HAP-1 (cell line): ENCODE results near the gene LAMA5.
A peak's percentile ranks its signal among the peaks of the same experiment; 100 is the strongest.

Experiments
- DNase-seq, 2 experiments: peaks; one replicate each; pipeline ENCODE4 v3.0.0-alpha.2; 2016 to 2020; ENCODE audit warnings: low spot score in 2 of 2
- H3K27me3 ChIP-seq: fragments of 250-450 bp; sonication (Bioruptor Pico); 2 replicates; pipeline ENCODE4 v1.5.1; 2020; ENCODE audit warnings: low read depth, mild to moderate bottlenecking, moderate library complexity
- H3K36me3 ChIP-seq: fragments of 250-450 bp; sonication (Bioruptor Pico); replicated peaks from 2 replicates; pipeline ENCODE4 v1.5.1; 2020; ENCODE audit warnings: mild to moderate bottlenecking
- H3K4me1 ChIP-seq: fragments of 250-450 bp; sonication (Bioruptor Pico); 2 replicates; pipeline ENCODE4 v1.5.1; 2020; ENCODE audit warnings: mild to moderate bottlenecking
- H3K4me3 ChIP-seq: fragments of 250-450 bp; sonication (Bioruptor Pico); 2 replicates; pipeline ENCODE4 v1.5.1; 2020; ENCODE audit warnings: mild to moderate bottlenecking, moderate library complexity
- H3K9me3 ChIP-seq: fragments of 250-450 bp; sonication (Bioruptor Pico); 2 replicates; pipeline ENCODE4 v1.5.1; 2020; ENCODE audit warnings: mild to moderate bottlenecking, moderate library complexity
- in situ Hi-C: fragments of 300-500 bp; cut with MboI; formaldehyde crosslinking; loops from 3 replicates; pipeline ENCODE4 v1.14.3; 2020; ENCODE audit warnings: low sequenced_read_pairs, inconsistent platforms, mixed read lengths

LAMA5 gene, protein sequence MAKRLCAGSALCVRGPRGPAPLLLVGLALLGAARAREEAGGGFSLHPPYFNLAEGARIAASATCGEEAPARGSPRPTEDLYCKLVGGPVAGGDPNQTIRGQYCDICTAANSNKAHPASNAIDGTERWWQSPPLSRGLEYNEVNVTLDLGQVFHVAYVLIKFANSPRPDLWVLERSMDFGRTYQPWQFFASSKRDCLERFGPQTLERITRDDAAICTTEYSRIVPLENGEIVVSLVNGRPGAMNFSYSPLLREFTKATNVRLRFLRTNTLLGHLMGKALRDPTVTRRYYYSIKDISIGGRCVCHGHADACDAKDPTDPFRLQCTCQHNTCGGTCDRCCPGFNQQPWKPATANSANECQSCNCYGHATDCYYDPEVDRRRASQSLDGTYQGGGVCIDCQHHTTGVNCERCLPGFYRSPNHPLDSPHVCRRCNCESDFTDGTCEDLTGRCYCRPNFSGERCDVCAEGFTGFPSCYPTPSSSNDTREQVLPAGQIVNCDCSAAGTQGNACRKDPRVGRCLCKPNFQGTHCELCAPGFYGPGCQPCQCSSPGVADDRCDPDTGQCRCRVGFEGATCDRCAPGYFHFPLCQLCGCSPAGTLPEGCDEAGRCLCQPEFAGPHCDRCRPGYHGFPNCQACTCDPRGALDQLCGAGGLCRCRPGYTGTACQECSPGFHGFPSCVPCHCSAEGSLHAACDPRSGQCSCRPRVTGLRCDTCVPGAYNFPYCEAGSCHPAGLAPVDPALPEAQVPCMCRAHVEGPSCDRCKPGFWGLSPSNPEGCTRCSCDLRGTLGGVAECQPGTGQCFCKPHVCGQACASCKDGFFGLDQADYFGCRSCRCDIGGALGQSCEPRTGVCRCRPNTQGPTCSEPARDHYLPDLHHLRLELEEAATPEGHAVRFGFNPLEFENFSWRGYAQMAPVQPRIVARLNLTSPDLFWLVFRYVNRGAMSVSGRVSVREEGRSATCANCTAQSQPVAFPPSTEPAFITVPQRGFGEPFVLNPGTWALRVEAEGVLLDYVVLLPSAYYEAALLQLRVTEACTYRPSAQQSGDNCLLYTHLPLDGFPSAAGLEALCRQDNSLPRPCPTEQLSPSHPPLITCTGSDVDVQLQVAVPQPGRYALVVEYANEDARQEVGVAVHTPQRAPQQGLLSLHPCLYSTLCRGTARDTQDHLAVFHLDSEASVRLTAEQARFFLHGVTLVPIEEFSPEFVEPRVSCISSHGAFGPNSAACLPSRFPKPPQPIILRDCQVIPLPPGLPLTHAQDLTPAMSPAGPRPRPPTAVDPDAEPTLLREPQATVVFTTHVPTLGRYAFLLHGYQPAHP (N-terminal part only)

DNA sequence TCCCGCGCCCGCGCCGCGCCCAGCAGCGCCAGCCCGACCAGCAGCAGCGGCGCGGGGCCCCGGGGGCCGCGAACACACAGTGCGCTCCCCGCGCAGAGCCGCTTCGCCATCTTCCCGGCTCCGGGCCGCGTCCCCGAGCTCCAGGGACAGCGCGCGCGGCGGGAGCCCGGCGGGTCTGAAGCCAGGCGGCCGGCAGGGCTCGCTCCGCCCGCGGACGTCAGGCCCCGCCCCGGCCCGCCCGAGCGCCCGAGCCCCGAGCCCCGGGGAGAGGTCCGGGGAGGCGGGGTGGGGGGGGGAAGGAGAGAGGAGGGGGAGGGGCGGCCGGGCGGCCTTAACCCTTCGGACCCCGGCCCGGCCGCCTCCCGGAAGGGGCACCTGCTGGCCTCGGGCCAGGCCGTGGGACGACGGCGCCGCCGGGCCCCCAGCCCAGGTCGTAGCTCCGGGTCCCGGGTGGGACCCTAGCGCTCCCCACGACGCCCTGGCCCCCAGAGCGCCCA lies at the start of gene LAMA5:
LAMA5 (minus strand) TSS at position 177 of the 497 bp plus-strand sequence; CDS start at position 110, 67 bp downstream.
- Histone ChIP-seq H3K4me3 (peak within 1 kb of the TSS; percentile 80), H3K27me3 (no peaks in the 10 kb centered on the region), H3K4me1 (peaks cover 16% of the 10 kb centered on the region), H3K36me3 (peaks cover 5% of the 10 kb centered on the region; the same call in 1 of the 2 replicates), H3K9me3 (no peaks in the 10 kb centered on the region)
- DNase-seq = peak; percentile 40 to 75
- in situ Hi-C loops = no loop called here

DNA sequence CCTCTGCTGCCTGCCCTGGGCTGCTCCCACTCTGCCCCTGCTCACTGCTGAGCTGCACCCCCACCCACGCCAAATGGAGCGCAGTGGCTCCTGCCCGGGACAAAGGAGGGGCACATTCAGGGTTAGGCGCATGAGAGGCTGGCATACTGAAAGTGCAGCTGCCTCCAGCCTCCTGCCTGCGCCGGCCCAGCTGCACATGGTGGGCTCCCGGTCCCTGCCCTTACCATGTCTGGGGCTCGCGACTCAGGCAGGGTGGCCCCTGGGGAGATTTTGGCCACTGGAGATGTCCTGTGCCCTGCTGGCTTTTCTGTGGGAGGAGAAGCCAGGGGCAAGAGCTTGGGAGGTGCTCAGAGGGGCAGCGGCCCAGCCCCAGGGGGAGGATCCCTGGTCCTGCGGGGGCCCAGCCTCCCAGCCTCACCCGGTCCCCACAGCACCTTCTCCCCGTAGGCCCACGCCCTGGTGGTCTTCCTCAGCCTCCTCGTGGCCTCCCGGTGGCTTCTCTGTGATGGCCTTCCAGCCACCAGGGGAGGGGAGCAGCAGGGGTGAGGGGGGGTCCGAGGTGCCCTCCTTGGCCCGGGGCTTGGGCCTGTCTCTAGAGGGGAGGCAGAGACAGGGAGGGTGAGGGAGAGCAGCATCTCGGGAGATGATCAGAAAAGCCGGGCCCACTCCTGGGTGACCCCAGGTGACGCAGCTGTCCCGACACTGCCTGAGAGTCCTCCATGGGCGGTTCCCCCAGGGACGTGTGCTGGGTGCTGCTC lies 48.4 kb upstream of the LAMA5 start:
- no peaks in the 10 kb centered on the region for H3K9me3 ChIP-seq
- H3K4me3 ChIP-seq = no peak overlapping the region
- H3K36me3 ChIP-seq = no peaks in the 10 kb centered on the region
- no peaks in the 10 kb centered on the region for H3K27me3 ChIP-seq
- DNase-seq = no peak
- in situ Hi-C loops = no loop called here
- no peaks in the 10 kb centered on the region for H3K4me1 ChIP-seq

DNA sequence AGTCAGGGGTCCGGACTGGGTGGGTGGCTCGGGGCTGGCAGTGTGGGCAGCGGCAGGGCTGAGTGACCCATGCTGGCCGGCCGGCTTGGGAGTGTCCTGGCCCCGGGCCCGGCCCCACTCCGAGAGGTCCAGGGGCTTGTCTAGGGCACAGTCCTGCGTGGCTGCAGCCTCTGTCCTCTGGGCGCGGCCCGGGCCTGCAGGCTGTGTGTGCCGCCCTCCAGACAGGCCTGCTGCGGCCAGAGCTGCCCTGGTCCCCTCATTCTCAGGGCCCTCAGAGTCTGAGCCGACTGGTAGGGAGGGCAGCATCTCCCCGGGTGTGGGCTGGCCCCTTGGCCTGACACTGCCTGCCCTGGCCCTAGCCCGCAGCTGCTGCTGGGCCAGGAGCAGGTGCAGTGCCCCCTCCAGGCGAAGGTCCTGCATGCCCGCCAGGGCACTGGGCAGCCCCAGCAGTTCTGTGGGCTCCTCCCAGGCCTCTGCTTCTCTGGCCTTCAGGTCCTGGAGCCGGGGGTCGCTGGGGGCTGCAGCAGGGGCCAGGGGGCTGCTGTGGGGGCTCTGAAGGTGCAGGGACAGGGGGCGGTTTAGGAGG lies 46.9 kb upstream of the LAMA5 start:
- no peak for DNase-seq
- Histone ChIP-seq H3K4me3 (no peak overlapping the region), H3K27me3 (no peaks in the 10 kb centered on the region), H3K4me1 (no peaks in the 10 kb centered on the region), H3K36me3 (no peaks in the 10 kb centered on the region), H3K9me3 (no peaks in the 10 kb centered on the region)
- in situ Hi-C loops = no loop called here

DNA sequence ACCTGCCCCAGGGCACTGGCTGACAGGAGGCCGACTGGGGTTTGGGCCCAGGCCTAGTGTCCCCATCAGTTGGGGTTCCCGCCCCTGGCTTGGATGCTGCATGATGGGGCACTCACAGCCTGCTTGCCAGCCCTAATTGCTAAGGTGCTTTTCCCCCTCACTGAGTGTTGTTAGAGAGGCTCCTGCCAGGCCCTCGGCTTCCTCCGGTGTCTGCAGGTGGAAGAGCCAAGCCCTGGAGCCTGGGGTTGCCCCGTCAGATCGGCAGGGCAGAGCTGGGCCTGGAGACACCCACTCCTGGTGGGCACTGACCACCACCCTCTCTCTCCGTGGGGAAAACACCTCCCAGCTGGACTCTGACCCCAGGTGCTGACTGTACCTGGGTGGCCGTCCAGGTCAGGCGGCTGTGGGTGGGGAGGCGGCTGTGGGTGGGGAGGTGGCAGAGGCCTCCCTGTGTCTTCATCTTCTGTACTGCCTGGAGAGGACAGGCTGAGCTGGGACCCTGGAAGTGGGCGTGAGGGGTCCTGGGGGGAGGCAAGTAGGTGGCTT lies 46.0 kb upstream of the LAMA5 start:
- H3K36me3 ChIP-seq = no peaks in the 10 kb centered on the region
- no peak overlapping the region for H3K4me3 ChIP-seq
- no peaks in the 10 kb centered on the region for H3K9me3 ChIP-seq
- no peaks in the 10 kb centered on the region for H3K27me3 ChIP-seq
- in situ Hi-C loops = no loop called here
- no peak for DNase-seq
- no peaks in the 10 kb centered on the region for H3K4me1 ChIP-seq

- Histone ChIP-seq H3K27me3 (no peaks in the 10 kb centered on the region), H3K4me3 (no peak overlapping the region), H3K9me3 (no peaks in the 10 kb centered on the region), H3K4me1 (peaks cover 5% of the 10 kb centered on the region; the same call in 1 of the 2 replicates), H3K36me3 (no peaks in the 10 kb centered on the region)
- in situ Hi-C loops = no loop called here
- no peak for DNase-seq
Observed at GRCh38 chr20:62412194-62413024, 45.3 kb upstream of the LAMA5 start.

DNA sequence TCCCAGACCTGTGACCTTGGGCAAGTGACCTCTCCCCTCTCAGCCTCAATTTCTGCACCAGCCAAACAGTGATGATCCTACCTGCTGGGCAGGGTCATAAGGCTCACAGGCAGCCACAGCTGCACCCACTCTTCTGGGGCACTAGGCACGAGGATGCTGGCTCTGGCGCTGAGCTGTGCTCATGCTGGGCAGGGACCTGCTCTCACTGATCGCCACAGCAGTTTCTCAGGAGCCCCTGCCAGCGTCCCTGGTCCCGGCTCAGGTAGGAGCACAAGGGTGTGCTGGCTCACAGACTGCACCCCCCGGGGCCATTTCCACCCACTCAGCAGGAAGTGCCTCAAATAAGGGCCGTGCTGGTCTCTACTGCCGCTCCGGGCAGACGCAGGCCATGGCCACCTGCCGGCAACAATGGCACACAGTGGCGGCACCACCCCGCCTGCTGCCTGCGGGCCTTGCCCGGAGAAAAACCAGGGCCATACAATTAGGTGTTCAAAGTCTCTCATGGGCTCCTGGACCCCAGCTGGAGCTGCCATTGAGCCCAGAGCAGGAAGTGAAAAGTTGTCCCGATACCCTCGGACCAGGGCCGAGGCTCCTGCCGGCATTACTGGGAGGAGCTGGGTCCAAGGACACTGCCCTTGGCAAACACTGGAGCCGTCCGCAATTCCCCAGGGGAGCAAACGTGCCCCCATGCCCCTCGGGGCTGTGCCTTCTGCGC lies 44.5 kb upstream of the LAMA5 start:
- Histone ChIP-seq H3K27me3 (no peaks in the 10 kb centered on the region), H3K9me3 (no peaks in the 10 kb centered on the region), H3K4me1 (peaks cover 6% of the 10 kb centered on the region; the same call in 1 of the 2 replicates), H3K4me3 (no peak overlapping the region), H3K36me3 (no peaks in the 10 kb centered on the region)
- DNase-seq = no peak
- in situ Hi-C loops = no loop called here

DNA sequence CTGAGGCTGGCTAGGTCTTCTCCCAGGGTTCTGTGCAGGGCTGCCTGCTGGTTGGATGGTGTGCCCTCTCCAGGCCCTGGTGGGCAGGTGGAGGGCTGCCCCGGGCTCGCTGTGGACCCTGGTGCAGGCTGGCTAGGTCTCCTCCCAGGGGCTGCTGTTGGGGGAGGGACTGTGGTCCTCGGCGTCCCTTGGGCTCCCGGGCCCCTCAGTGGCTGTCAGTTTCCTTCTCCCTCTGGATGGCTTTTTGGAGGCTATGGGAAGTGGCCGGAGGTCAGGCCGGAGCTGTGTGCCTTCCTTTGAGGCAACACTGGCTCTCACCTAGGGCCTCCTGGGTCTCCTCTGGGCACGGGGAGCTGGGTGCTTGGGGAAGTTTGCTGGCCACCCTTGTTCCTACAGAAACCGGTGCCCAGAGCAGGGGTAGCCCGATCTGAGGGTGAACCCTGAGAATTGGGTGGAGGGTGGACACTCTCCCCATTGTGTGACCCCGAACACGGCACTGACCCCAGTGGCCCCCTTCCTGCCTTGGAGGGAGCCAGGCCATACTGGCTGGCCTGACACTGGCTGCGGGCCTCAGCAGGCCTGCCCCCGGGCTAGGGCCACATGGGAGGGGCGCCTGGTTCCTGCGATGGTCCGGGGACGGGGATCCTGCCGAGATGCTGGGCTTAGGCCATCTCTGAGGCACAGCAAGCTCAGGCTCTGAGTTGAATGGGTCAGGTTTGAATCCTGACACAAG lies 43.8 kb upstream of the LAMA5 start:
- H3K36me3 ChIP-seq = no peaks in the 10 kb centered on the region
- no peak overlapping the region for H3K4me3 ChIP-seq
- H3K27me3 ChIP-seq = no peaks in the 10 kb centered on the region
- in situ Hi-C loops = no loop called here
- peaks cover 12% of the 10 kb centered on the region for H3K4me1 ChIP-seq
- DNase-seq = no peak
- H3K9me3 ChIP-seq = no peaks in the 10 kb centered on the region

DNA sequence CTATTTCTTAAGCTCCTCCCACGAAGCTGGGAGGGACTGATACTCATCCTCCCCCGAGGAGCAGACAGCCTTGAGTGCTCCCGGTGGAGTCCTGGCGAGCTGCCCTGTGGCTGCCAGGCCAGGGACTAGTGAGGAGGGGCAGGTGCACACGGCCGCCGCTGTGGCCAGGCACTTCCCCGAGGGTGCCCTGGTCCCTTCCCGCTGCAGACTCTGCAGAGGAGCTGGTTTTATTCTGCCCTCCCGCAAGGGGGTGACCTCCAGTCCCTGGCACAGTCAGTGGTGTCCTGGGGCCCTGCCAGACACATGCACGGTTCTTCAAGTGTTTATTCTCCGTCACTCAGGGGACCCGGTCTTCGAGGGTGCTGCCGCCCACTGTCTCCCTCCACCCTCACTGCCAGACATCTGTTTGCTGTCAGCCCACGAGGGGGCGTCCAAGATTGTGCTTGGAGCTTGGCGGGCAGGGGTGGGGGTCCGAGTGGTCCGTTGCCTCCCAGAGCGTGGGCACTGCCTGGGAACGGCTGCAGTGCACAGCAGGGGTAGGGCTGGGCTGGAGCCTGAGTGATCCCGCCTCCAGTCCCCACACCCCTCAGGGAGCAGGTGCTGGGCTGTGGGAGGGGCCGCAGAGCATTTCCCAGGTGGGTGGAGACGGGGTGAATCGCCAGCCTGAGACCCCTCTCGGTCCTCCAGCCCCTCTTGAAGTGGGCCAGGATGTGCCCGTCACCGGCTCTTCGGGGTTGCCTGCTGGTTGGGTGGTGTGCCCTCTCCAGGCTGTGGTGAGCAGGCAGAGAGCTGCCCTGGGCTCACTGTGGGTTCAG lies 43.0 kb upstream of the LAMA5 start:
- H3K4me1 ChIP-seq = peaks cover 15% of the 10 kb centered on the region
- in situ Hi-C loops = no loop called here
- H3K4me3 ChIP-seq = no peak overlapping the region
- no peaks in the 10 kb centered on the region for H3K27me3 ChIP-seq
- H3K9me3 ChIP-seq = no peaks in the 10 kb centered on the region
- no peaks in the 10 kb centered on the region for H3K36me3 ChIP-seq
- DNase-seq = peak in 1 of 2 experiments; percentile 79

DNA sequence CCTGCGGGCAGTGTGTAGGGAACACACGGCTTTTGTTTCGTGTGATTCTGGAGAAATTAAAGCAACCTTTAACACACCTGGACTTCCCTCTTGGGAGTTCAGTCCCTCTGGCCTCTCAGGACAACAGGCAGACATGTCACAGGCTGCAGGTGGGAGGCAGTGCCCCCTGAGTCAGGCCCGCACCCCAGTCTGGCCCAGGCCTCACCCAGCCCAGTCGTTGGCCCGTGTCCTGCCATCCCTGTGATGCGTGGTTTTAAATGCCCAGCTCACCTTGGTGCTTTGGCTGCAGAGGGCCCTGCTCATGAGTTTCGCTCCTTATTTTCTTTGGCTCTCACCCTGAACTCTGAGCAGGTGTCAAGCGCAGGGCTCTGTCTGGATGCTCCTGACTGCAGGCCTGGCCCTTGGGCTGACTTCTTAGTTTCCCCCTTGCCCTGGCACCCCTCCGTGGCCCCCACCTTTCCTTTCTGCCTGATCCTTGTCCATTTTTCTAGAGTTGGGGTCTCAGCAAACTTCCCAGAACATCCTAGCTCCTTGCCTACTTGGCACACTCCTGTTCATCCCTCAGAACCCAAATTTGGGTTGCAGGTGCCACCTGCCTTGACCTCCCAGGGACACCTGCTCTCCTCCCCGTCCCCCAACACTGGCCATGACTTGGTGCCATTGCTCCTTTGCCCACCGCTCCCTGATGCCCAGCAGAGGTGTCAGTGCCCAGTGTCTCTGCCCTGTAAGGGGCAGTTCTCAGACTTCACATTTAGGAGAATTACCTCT lies 42.2 kb upstream of the LAMA5 start:
- Histone ChIP-seq H3K4me3 (no peak overlapping the region), H3K36me3 (no peaks in the 10 kb centered on the region), H3K4me1 (peaks cover 15% of the 10 kb centered on the region), H3K9me3 (no peaks in the 10 kb centered on the region), H3K27me3 (no peaks in the 10 kb centered on the region)
- in situ Hi-C loops = no loop called here
- DNase-seq = no peak

DNA sequence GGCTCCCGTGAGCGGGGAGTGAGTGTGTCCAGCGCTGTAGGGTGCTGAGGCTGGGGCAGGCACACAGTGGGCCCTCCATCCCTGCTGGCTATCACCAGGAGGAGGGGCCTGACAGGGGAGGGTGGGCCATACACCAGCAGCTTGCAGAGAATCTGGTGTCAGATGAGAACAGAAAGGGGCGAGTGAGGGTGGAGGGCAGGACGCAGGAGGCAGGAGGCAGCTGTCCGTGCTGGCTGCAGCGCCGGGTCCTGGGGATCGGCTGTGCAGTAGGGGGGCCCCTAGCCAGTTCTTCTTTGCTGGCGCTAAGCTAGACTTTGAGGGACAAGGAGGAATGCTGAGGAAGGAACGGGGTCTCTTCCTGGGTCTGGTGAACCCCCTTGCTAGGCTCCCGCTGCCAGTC lies 41.5 kb upstream of the LAMA5 start:
- Histone ChIP-seq H3K27me3 (no peaks in the 10 kb centered on the region), H3K4me3 (no peak overlapping the region), H3K36me3 (no peaks in the 10 kb centered on the region), H3K9me3 (no peaks in the 10 kb centered on the region), H3K4me1 (peaks cover 15% of the 10 kb centered on the region)
- in situ Hi-C loops = no loop called here
- DNase-seq = no peak
